Loucy (cell line): ENCODE measurements around the gene PSG4.
"Not testable (repeated sequence)": the region's sequence is repeated elsewhere in the genome, so short reads cannot be mapped to it uniquely, and the experiment has no call there.

Source experiments
- CTCF ChIP-seq: fragments of 200-600 bp; sonication (generic); conservative IDR thresholded peaks from 2 replicates; pipeline ENCODE4 v1.5.1; 2014; ENCODE audit warnings: mild to moderate bottlenecking, antibody characterized with exemption, low read length
- EZH2phosphoT487 ChIP-seq: fragments of 200-600 bp; IDR thresholded peaks from 2 replicates; pipeline ENCODE4 v1.6.1; 2018; ENCODE audit warnings: antibody characterized with exemption, mild to moderate bottlenecking, moderate library complexity, borderline replicate concordance

GRCh38 chr19:43250296-43250695 lies 44.9 kb upstream of the PSG4 start:
- not testable (repeated sequence) for TF ChIP-seq EZH2phosphoT487, CTCF
